NCI-H146 (cell line): ENCODE measurements around the gene RALGDS.

Experiments used
- DNase-seq: peaks from one replicate; lab custom pipeline; 2025; lab: John Stamatoyannopoulos, UW

Gene RALGDS

GRCh38 chr9:133119103-133119845 is 1.8 kb downstream of the RALGDS start:
- DNase-seq, result no peak

GRCh38 chr9:133118568-133118967 is 2.5 kb downstream of the RALGDS start:
- no peak for DNase-seq

- DNase-seq, result no peak
Measured at GRCh38 chr9:133118179-133118520, 2.9 kb downstream of the RALGDS start.

GRCh38 chr9:133117271-133118178 is 3.5 kb downstream of the RALGDS start:
- DNase-seq, result no peak

- no peak for DNase-seq
Measured at GRCh38 chr9:133116346-133117231, 4.5 kb downstream of the RALGDS start.

- no peak for DNase-seq
Measured at GRCh38 chr9:133115604-133116345, 5.3 kb downstream of the RALGDS start.

GRCh38 chr9:133114886-133115603 is 6.0 kb downstream of the RALGDS start:
- DNase-seq, result no peak

- no peak for DNase-seq
Measured at GRCh38 chr9:133113949-133114885, 6.8 kb downstream of the RALGDS start.

GRCh38 chr9:133113163-133113948 is 7.7 kb downstream of the RALGDS start:
- DNase-seq, result no peak

- DNase-seq, result no peak
Measured at GRCh38 chr9:133112663-133113026, 8.4 kb downstream of the RALGDS start.

GRCh38 chr9:133111808-133112662 is 9.0 kb downstream of the RALGDS start:
- DNase-seq, result no peak

GRCh38 chr9:133109931-133110650 is 10.9 kb downstream of the RALGDS start:
- no peak for DNase-seq

- no peak for DNase-seq
Measured at GRCh38 chr9:133108794-133109641, 12.0 kb downstream of the RALGDS start.

- no peak for DNase-seq
Measured at GRCh38 chr9:133107961-133108793, 12.9 kb downstream of the RALGDS start.

GRCh38 chr9:133107245-133107722 is 13.8 kb downstream of the RALGDS start:
- DNase-seq, result no peak
